ENCODE results near the gene ZNF318. TPM values are rescaled to one million over a fixed set of nuclear protein-coding genes. Genes with fewer than 3 reads are reported as not detected.
"Not testable (repeated sequence)": the region's sequence is repeated elsewhere in the genome, so short reads cannot be mapped to it uniquely, and the experiment has no call there.

ZNF318 gene
- polyA plus RNA-seq, 1 of the 3 experiments (the other 2 are of a cell fraction) = 6.3 TPM

GRCh38 chr6:43359381-43359780, 10.1 kb downstream of the ZNF318 start:
- no peaks in the 10 kb centered on the region for H3K27me3 ChIP-seq (ENCODE audit: insufficient read depth)
- peaks cover 0 to 4% of the 10 kb centered on the region in 2 experiments; a peak in 2 of 4 replicates for H3K4me1 ChIP-seq (ENCODE audit: control insufficient read depth in 1 of 2, insufficient read depth in 2 of 2, low read depth in 1 of 2, low read length in 1 of 2)
- H3K9me3 ChIP-seq = no peaks in the 10 kb centered on the region
- no peak overlapping the region for H3K4me2 ChIP-seq
- POLR2A ChIA-PET = no interaction called here
- no peak overlapping the region for H3K4me3 ChIP-seq (ENCODE audit: low read depth in 2 of 2, low read length in 1 of 2)
- no peak overlapping the region for H3K9ac ChIP-seq
- no peak for DNase-seq
- CTCF ChIA-PET = interaction anchor here (2.1 kb wide), 1 partner anchor 130 kb away, joined by 9 read pairs; the partner anchor contains the start of gene DNPH1
- peaks cover 9% of the 10 kb centered on the region for H3F3A ChIP-seq (replicated peaks; ENCODE audit: insufficient read depth)
- peaks cover 14% of the 10 kb centered on the region for H3K79me2 ChIP-seq (ENCODE audit: insufficient read depth)
- no peak overlapping the region for H3K27ac ChIP-seq (ENCODE audit: low read depth in 2 of 2, low read length in 1 of 2)
- no peaks in the 10 kb centered on the region for H3K9me2 ChIP-seq
- H4K20me1 ChIP-seq (ENCODE audit: insufficient read depth) = no peaks in the 10 kb centered on the region
- H2AFZ ChIP-seq (ENCODE audit: low read depth) = no peak overlapping the region
- H3K36me3 ChIP-seq (replicated peaks in 1 of 2; ENCODE audit: control insufficient read depth in 1 of 2, insufficient read depth in 2 of 2, low read length in 1 of 2) = peaks cover 41 to 70% of the 10 kb centered on the region in 2 experiments
- TF ChIP-seq TEAD4 (IDR thresholded peaks at IDR 0.05; ENCODE audit: borderline replicate concordance, insufficient read depth) (no peak), GATA2 (CRISPR knock-in tag; IDR thresholded peaks at IDR 0.05) (no peak), RXRA (IDR thresholded peaks at IDR 0.05; ENCODE audit: borderline replicate concordance, low read depth) (no peak), FOSL2 (IDR thresholded peaks at IDR 0.05; ENCODE audit: borderline replicate concordance, low read depth) (no peak), USF2 (IDR thresholded peaks at IDR 0.05; ENCODE audit: borderline replicate concordance, low read depth, low read length) (no peak)

GRCh38 chr6:43355862-43356590, 13.4 kb downstream of the ZNF318 start:
- ChIA-PET POLR2A (no interaction called here), CTCF (interaction anchor here (0.9 to 2.1 kb wide), 4 partner anchors 9 to 127 kb away, joined by 3 to 6 read pairs (median 4); partner anchors contain the start of genes DNPH1 and ZNF318)
- Histone ChIP-seq H3K4me3 (ENCODE audit: low read depth in 2 of 2, low read length in 1 of 2) (no peak overlapping the region), H3K9ac (no peak overlapping the region), H3K27me3 (ENCODE audit: insufficient read depth) (no peaks in the 10 kb centered on the region), H2AFZ (ENCODE audit: low read depth) (no peak overlapping the region), H3K4me1 (ENCODE audit: control insufficient read depth in 1 of 2, insufficient read depth in 2 of 2, low read depth in 1 of 2, low read length in 1 of 2) (peaks cover 0 to 4% of the 10 kb centered on the region in 2 experiments; a peak in 2 of 4 replicates), H3K9me3 (no peaks in the 10 kb centered on the region), H3K4me2 (no peak overlapping the region), H3K27ac (ENCODE audit: low read depth in 2 of 2, low read length in 1 of 2) (no peak overlapping the region), H3K79me2 (ENCODE audit: insufficient read depth) (peaks cover 6% of the 10 kb centered on the region), H4K20me1 (ENCODE audit: insufficient read depth) (no peaks in the 10 kb centered on the region), H3F3A (replicated peaks; ENCODE audit: insufficient read depth) (peaks cover 9% of the 10 kb centered on the region), H3K36me3 (replicated peaks in 1 of 2; ENCODE audit: control insufficient read depth in 1 of 2, insufficient read depth in 2 of 2, low read length in 1 of 2) (peaks cover 43 to 68% of the 10 kb centered on the region in 2 experiments), H3K9me2 (no peaks in the 10 kb centered on the region)
- DNase-seq = peak; percentile 16
- TF ChIP-seq RAD21 (IDR thresholded peaks at IDR 0.05; ENCODE audit: low read length) (peak; percentile 43), TEAD4 (IDR thresholded peaks at IDR 0.05; ENCODE audit: borderline replicate concordance, insufficient read depth) (no peak), CTCF (IDR thresholded peaks at IDR 0.05) (peak; percentile 34)
- 94% methylated on average over 2 of the region's 2 CpGs for WGBS (ENCODE audit: low lambda C conversion rate)

- H3K9ac ChIP-seq; H3K4me3 ChIP-seq (ENCODE audit: low read depth in 2 of 2, low read length in 1 of 2); H3K27ac ChIP-seq (ENCODE audit: low read depth in 2 of 2, low read length in 1 of 2); CTCF ChIA-PET; H3K4me2 ChIP-seq; H3F3A ChIP-seq (replicated peaks; ENCODE audit: insufficient read depth); H2AFZ ChIP-seq (ENCODE audit: low read depth); H3K9me3 ChIP-seq; H3K9me2 ChIP-seq; H3K79me2 ChIP-seq (ENCODE audit: insufficient read depth); H3K4me1 ChIP-seq (ENCODE audit: control insufficient read depth in 1 of 2, insufficient read depth in 2 of 2, low read depth in 1 of 2, low read length in 1 of 2); H4K20me1 ChIP-seq (ENCODE audit: insufficient read depth); POLR2A ChIA-PET; H3K27me3 ChIP-seq (ENCODE audit: insufficient read depth); DNase-seq: not testable (repeated sequence)
- WGBS (ENCODE audit: low lambda C conversion rate) = 90% methylated on average over 5 of the region's 5 CpGs
- H3K36me3 ChIP-seq (replicated peaks in 1 of 2; ENCODE audit: control insufficient read depth in 1 of 2, insufficient read depth in 2 of 2, low read length in 1 of 2) = peaks cover 54 to 55% of the 10 kb centered on the region in 2 experiments
Observed at GRCh38 chr6:43351951-43352350, 17.5 kb downstream of the ZNF318 start.

All from SK-N-SH (cell line).